Ascending aorta (tissue), 2 donors: Measurements from ENCODE around the gene RNF32. TPM values are rescaled to one million over a fixed set of nuclear protein-coding genes. Genes with fewer than 3 reads are reported as not detected.

ENCODE experiments used
- DNase-seq, 2 donors: peaks; one replicate each; pipeline ENCODE4 v3.0.0-alpha.2; 2019; ENCODE audit warnings: low spot score in 2 of 2
- H3K27ac ChIP-seq, 2 donors: fragments of 200-600 bp; sonication (generic); one replicate each; pipeline ENCODE4 v1.5.1; 2016 to 2017; ENCODE audit warnings: mild to moderate bottlenecking in 1 of 2
- H3K27me3 ChIP-seq: fragments of 200-600 bp; sonication (generic); one replicate; pipeline ENCODE4 v1.5.1; 2017
- H3K36me3 ChIP-seq, 2 donors: fragments of 200-600 bp; sonication (generic); one replicate each; pipeline ENCODE4 v1.5.1; 2016
- H3K4me1 ChIP-seq, 2 donors: fragments of 200-600 bp; sonication (generic); one replicate each; pipeline ENCODE4 v1.5.1; 2016 to 2017; ENCODE audit warnings: mild to moderate bottlenecking in 1 of 2
- H3K4me3 ChIP-seq, 2 donors: fragments of 200-600 bp; sonication (generic); one replicate each; pipeline ENCODE4 v1.5.1; 2016 to 2017; ENCODE audit warnings: mild to moderate bottlenecking in 1 of 2
- H3K9me3 ChIP-seq, 2 donors: fragments of 200-600 bp; sonication (generic); one replicate each; pipeline ENCODE4 v1.5.1; 2016
- intact Hi-C: fragments of 100-400 bp; cut with DNase I; formaldehyde crosslinking; loops from one replicate; pipeline ENCODE4 v1.15.1; 2023
- total RNA-seq: library from RNA; depleted of rRNA; stranded (reverse); fragments of >200 nt; gene quantifications from one replicate; pipeline ENCODE4 v1.1.0, GENCODE V29; 2016
- TF ChIP-seq, protein P1 (sequence below), 3 experiments: fragments of 200-600 bp in 2 of 3; fragments of 450-650 bp in 1 of 3; sonication (generic) in 2 of 3; IDR thresholded peaks; one replicate each; pipeline ENCODE4 v1.5.1; 2016 to 2019; ENCODE audit warnings: antibody characterized with exemption in 3 of 3, mild to moderate bottlenecking in 1 of 3, moderate library complexity in 1 of 3

Gene RNF32
- total RNA-seq, 1 donor from 2014 or later: 0.32 TPM

DNA sequence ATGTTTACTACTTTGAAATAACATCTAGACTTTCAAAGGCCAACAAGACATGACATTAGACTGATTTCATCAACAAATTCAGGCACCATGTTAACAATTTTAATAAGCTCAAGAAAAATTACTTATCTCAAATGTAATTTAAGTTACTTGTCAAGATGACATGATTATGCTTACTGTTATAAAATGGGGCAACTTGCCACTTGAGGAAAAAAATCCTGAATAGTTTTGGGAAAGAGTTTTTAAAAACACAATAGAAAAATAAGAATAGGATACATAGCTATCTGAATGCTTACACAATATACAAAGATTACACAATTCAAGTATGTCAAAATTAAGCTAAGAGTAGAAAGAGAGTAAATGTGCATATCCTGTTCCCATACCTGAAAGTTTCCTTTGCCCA lies 85.4 kb downstream of the RNF32 start:
- H3K4me1 ChIP-seq: no peaks in the 10 kb centered on the region
- no peaks in the 10 kb centered on the region for H3K9me3 ChIP-seq
- no peaks in the 10 kb centered on the region for H3K36me3 ChIP-seq
- TF ChIP-seq, protein P1, sequence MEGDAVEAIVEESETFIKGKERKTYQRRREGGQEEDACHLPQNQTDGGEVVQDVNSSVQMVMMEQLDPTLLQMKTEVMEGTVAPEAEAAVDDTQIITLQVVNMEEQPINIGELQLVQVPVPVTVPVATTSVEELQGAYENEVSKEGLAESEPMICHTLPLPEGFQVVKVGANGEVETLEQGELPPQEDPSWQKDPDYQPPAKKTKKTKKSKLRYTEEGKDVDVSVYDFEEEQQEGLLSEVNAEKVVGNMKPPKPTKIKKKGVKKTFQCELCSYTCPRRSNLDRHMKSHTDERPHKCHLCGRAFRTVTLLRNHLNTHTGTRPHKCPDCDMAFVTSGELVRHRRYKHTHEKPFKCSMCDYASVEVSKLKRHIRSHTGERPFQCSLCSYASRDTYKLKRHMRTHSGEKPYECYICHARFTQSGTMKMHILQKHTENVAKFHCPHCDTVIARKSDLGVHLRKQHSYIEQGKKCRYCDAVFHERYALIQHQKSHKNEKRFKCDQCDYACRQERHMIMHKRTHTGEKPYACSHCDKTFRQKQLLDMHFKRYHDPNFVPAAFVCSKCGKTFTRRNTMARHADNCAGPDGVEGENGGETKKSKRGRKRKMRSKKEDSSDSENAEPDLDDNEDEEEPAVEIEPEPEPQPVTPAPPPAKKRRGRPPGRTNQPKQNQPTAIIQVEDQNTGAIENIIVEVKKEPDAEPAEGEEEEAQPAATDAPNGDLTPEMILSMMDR (IDR thresholded peaks at IDR 0.05): no peak
- DNase-seq: no peak
- H3K27me3 ChIP-seq: no peaks in the 10 kb centered on the region
- intact Hi-C loops: no loop called here
- no peak overlapping the region for H3K27ac ChIP-seq
- no peak overlapping the region for H3K4me3 ChIP-seq
